HepG2 (cell line): ENCODE measurements around the gene FTCD. TPM values are rescaled to one million over a fixed set of nuclear protein-coding genes. Genes with fewer than 3 reads are reported as not detected.

ENCODE experiments used
- CEBPB ChIP-seq: IDR thresholded peaks from 2 replicates; pipeline ENCODE4 v1.6.1; 2011; ENCODE audit warnings: low read depth, low read length, improper control_type of control experiment, borderline replicate concordance
- CEBPZ ChIP-seq: IDR thresholded peaks from 2 replicates; pipeline ENCODE4 v1.6.1; 2012; ENCODE audit warnings: low read length, improper control_type of control experiment
- PBX2 ChIP-seq: IDR thresholded peaks from 2 replicates; pipeline ENCODE4 v1.6.1; 2016; ENCODE audit warnings: control low read depth
- PBX3 ChIP-seq: sonication (generic); formaldehyde crosslinking; IDR thresholded peaks from 2 replicates; pipeline ENCODE4 v1.8.1; 2023; ENCODE audit warnings: missing genetic modification reagents, inconsistent platforms, borderline replicate concordance
- SP2 ChIP-seq: sonication (generic); formaldehyde crosslinking; IDR thresholded peaks from 2 replicates; pipeline ENCODE4 v1.5.1; 2020; ENCODE audit warnings: mild to moderate bottlenecking, missing genetic modification reagents
- ZNF142 ChIP-seq: sonication (generic); formaldehyde crosslinking; IDR thresholded peaks from 2 replicates; pipeline ENCODE4 v1.4.0; 2020; ENCODE audit warnings: missing genetic modification reagents
- ZNF777 ChIP-seq: sonication (generic); formaldehyde crosslinking; IDR thresholded peaks from 2 replicates; pipeline ENCODE4 v1.4.0; 2020; ENCODE audit warnings: missing genetic modification reagents
- ZSCAN20 ChIP-seq: sonication (generic); formaldehyde crosslinking; IDR thresholded peaks from 2 replicates; pipeline ENCODE4 v1.4.0; 2020; ENCODE audit warnings: missing genetic modification reagents, mild to moderate bottlenecking, borderline replicate concordance
- polyA plus RNA-seq, 8 experiments: library from polyadenylated mRNA; depleted of rRNA in 3 of 8; stranded (reverse) in 7 of 8; unstranded in 1 of 8; fragments of >200 nt; fragmentation: Illumina TruSeq in 4 of 8; extraction: Trizol in 4 of 8; gene quantifications; 2 replicates each; pipeline versions ENCODE4 v1.2.1 to v1.2.3, GENCODE V29; 2011 to 2016; ENCODE audit warnings: low read depth in 4 of 8, missing spikeins in 1 of 8, mixed read lengths in 1 of 8; ENCODE audit not compliant: insufficient read depth in 1 of 8
- total RNA-seq, 5 experiments: library from RNA; depleted of rRNA; stranded (reverse); fragments of >200 nt; fragmentation: Illumina TruSeq; extraction: Trizol; gene quantifications; 2 replicates each; pipeline ENCODE4 v1.2.3, GENCODE V29; 2016; ENCODE audit warnings: low read depth in 1 of 5

The FTCD gene
- total and polyA plus RNA-seq, 2 of the 13 experiments (the other 11 are each of a cell fraction or from before 2014, with no cell fraction given), result 75.7 to 105 TPM

- TF ChIP-seq ZNF142 (CRISPR knock-in tag), result no peak
- peak; percentile 86; the same call in 1 of the 2 replicates for TF ChIP-seq PBX3 (CRISPR knock-in tag)
- peak; percentile 93 for TF ChIP-seq SP2 (CRISPR knock-in tag)
- no peak for TF ChIP-seq ZSCAN20 (CRISPR knock-in tag)
- 0 out of 2 replicates have a peak, but pooled peaks have one; percentile 25 for TF ChIP-seq ZNF777 (CRISPR knock-in tag)
- TF ChIP-seq CEBPZ, result peak; percentile 62; the same call in 1 of the 2 replicates
- peak; percentile 95 for TF ChIP-seq PBX2 (CRISPR knock-in tag)
- TF ChIP-seq CEBPB, result peak; percentile 64
Observed at GRCh38 chr21:46184625-46185555, 29.5 kb upstream of the FTCD start (continued).
